22Rv1 (cell line): ENCODE measurements around the gene SCYGR6.

ENCODE experiments used
- CTCF ChIP-seq: fragments of 450-650 bp; IDR thresholded peaks from 2 replicates; pipeline ENCODE4 v1.5.1; 2017; ENCODE audit warnings: mild to moderate bottlenecking
- ZFX ChIP-seq: fragments of 450-650 bp; IDR thresholded peaks from 2 replicates; pipeline ENCODE4 v1.6.1; 2017; ENCODE audit warnings: antibody characterized with exemption, borderline replicate concordance

- TF ChIP-seq CTCF (no peak), ZFX (no peak)
These were observed 8.1 kb downstream of the SCYGR6 start for GRCh38 chr2:227716501-227716900.
